ENCODE results near the gene C10orf53. TPM values are rescaled to one million over a fixed set of nuclear protein-coding genes. Genes with fewer than 3 reads are reported as not detected.

C10orf53 gene, protein sequence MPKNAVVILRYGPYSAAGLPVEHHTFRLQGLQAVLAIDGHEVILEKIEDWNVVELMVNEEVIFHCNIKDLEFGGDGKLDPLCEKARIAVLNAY
- not detected in 2 replicates for total RNA-seq

DNA sequence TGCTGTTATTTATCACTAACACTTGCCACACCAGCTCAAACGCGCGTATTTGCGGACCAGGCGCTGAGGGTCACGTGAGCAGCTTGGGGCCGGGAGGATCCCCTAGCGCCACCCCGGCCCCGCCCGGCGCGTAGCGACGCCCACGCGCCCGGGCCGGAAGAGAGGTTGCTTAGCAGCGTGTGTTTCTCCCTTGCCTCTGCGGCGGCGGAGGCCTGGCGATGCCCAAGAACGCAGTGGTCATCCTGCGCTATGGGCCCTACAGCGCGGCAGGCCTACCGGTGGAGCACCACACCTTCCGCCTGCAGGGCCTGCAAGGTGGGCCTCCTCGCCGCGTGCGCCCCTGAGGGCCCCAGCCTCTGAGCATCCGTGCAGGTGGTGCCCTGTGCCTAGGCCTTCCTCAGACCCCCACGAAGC is at the start of gene C10orf53:
Gene C10orf53 (plus strand): TSS at position 172 of the 414 bp plus-strand sequence. CDS start 47 bp downstream, at position 219.

Other genes starting within 250 kb of the C10orf53 start
- 3.5 and 7.1 TPM in 2 replicates for gene ERCC6, start 140.5 kb upstream of the C10orf53 start, total RNA-seq
- not detected in 2 replicates for gene SLC18A3, start 69.3 kb upstream of the C10orf53 start, total RNA-seq
- gene CHAT, start 65.6 kb upstream of the C10orf53 start, total RNA-seq = not detected in 2 replicates
- gene OGDHL, start 82.7 kb downstream of the C10orf53 start, total RNA-seq = under 0.01 and 0.17 TPM in 2 replicates

Measured in bronchus fibroblast of lung (primary cell).